GM12874 (cell line): ENCODE data around the gene LYPD6B.

Source experiments
- CTCF ChIP-seq: IDR thresholded peaks from 2 replicates; pipeline ENCODE4 v1.5.1; 2011; ENCODE audit warnings: low read depth, mild to moderate bottlenecking, control low read depth, low read length, moderate library complexity; ENCODE audit not compliant: insufficient read depth

LYPD6B gene

GRCh38 chr2:149034406-149034805 lies 4.1 kb upstream of the LYPD6B start:
- TF ChIP-seq CTCF: no peak

- TF ChIP-seq CTCF: no peak
Measured at GRCh38 chr2:149036507-149037293, 1.8 kb upstream of the LYPD6B start.

GRCh38 chr2:149037851-149038250 lies 648 bp upstream of the LYPD6B start:
- no peak for TF ChIP-seq CTCF

- TF ChIP-seq CTCF: no peak
Measured at GRCh38 chr2:149039213-149039724, 770 bp downstream of the LYPD6B start.

- TF ChIP-seq CTCF: peak; percentile 77
Measured at GRCh38 chr2:149040451-149040850, 2.0 kb downstream of the LYPD6B start.

- no peak for TF ChIP-seq CTCF
Measured at GRCh38 chr2:149041482-149041881, 3.0 kb downstream of the LYPD6B start.

- TF ChIP-seq CTCF: no peak
Measured at GRCh38 chr2:149042881-149043280, 4.4 kb downstream of the LYPD6B start.
